Uterus (tissue), 2 donors: ENCODE measurements around the gene NTRK2.

Experiments used
- POLR2A ChIP-seq, 2 donors: fragments of 450-650 bp; IDR thresholded peaks; one replicate each; pipeline ENCODE4 v1.6.1; 2016; ENCODE audit warnings: antibody characterized with exemption in 2 of 2, mild to moderate bottlenecking in 1 of 2, moderate library complexity in 1 of 2
- TF ChIP-seq, protein P1 (sequence below), 4 experiments: fragments of 200-600 bp in 2 of 4; fragments of 450-650 bp in 2 of 4; sonication (generic) in 2 of 4; IDR thresholded peaks; one replicate each; pipeline ENCODE4 v1.5.1; 2016 to 2019; ENCODE audit warnings: antibody characterized with exemption in 4 of 4, mild to moderate bottlenecking in 2 of 4, moderate library complexity in 1 of 4

DNA sequence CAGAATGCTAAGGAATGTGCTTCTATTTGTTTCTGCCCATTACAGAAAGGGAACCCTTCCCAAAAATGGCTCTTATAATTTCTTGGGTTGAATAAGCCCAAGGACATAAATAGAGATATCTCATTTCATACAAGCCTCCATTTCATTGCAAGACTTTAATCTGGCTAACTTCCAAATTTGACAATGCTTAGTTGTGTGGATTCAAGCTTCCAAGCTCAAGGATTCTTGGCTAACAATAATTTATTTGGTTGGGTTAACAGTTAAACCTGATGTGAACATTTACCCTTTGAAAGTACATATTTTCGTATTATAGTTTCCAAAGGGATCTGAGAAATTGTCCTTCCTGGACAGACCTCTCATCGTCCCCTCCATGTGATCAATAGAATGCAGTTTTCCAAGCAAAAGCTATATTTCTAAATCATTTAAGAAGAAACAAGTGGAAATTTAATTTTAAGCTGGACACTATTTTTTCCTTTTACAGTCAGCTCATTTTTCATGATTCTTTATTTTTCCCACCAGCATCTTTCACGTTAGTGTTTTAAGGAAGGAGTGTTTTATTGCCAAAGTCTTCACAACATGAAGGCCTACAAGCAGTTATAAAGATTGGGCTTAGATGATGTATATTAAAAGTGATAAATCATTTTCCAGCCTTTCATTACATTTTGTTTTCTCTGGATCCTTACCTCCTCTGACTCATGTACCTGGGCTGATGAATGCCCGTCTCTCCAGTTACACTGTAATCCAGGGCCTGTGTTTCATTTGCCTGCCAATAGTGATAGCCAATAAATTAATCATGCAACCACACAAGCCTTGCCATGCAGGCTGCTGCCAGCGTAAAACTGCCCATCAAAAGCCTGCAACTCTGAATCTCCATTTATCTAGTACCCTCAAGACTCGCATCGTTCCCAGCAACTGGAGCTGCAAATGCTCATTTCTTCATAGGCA, 176.7 kb downstream of the NTRK2 start:
- no peak for TF ChIP-seq POLR2A (IDR thresholded peaks at IDR 0.05)
- TF ChIP-seq, protein P1, sequence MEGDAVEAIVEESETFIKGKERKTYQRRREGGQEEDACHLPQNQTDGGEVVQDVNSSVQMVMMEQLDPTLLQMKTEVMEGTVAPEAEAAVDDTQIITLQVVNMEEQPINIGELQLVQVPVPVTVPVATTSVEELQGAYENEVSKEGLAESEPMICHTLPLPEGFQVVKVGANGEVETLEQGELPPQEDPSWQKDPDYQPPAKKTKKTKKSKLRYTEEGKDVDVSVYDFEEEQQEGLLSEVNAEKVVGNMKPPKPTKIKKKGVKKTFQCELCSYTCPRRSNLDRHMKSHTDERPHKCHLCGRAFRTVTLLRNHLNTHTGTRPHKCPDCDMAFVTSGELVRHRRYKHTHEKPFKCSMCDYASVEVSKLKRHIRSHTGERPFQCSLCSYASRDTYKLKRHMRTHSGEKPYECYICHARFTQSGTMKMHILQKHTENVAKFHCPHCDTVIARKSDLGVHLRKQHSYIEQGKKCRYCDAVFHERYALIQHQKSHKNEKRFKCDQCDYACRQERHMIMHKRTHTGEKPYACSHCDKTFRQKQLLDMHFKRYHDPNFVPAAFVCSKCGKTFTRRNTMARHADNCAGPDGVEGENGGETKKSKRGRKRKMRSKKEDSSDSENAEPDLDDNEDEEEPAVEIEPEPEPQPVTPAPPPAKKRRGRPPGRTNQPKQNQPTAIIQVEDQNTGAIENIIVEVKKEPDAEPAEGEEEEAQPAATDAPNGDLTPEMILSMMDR (IDR thresholded peaks at IDR 0.05), result no peak
